Neural crest cell (in vitro differentiated cells): ENCODE results near the gene SORBS2. TPM values are rescaled to one million over a fixed set of nuclear protein-coding genes. Genes with fewer than 3 reads are reported as not detected.
A peak's percentile ranks its signal among the peaks of the same experiment; 100 is the strongest.

Source experiments
- DNase-seq: peaks from one replicate; pipeline ENCODE4 v3.0.0; 2021; ENCODE audit warnings: low read depth, mixed read lengths, low spot score
- H3K27ac Mint-ChIP-seq: one replicate; pipeline ENCODE4 v1.8.0; 2021; ENCODE audit warnings: mild to moderate bottlenecking, mixed read lengths; ENCODE audit not compliant: unreplicated experiment
- H3K27me3 Mint-ChIP-seq: 2 replicates; pipeline ENCODE4 v1.8.0; 2021; ENCODE audit warnings: low read depth, mild to moderate bottlenecking, mixed read lengths
- H3K36me3 Mint-ChIP-seq: 2 replicates; pipeline ENCODE4 v1.8.0; 2021; ENCODE audit warnings: low read depth, mild to moderate bottlenecking, mixed read lengths
- H3K4me1 Mint-ChIP-seq: 2 replicates; pipeline ENCODE4 v1.8.0; 2021; ENCODE audit warnings: mixed read lengths
- H3K4me3 Mint-ChIP-seq: one replicate; pipeline ENCODE4 v1.8.0; 2021; ENCODE audit warnings: mild to moderate bottlenecking, mixed read lengths
- H3K9me3 Mint-ChIP-seq: 2 replicates; pipeline ENCODE4 v1.8.0; 2021; ENCODE audit warnings: mixed read lengths
- total RNA-seq: library from RNA; stranded (reverse); gene quantifications from 2 replicates; pipeline ENCODE4 v1.2.1, GENCODE V29; 2021
- TF ChIP-seq, protein P1 (sequence below): fragments of 200-600 bp; sonication (generic); conservative IDR thresholded peaks from 2 replicates; pipeline ENCODE4 v1.5.0; 2021; ENCODE audit warnings: antibody characterized with exemption, mild to moderate bottlenecking

Gene SORBS2
- total RNA-seq, 1 donor from 2014 or later, result 42.3 TPM

DNA sequence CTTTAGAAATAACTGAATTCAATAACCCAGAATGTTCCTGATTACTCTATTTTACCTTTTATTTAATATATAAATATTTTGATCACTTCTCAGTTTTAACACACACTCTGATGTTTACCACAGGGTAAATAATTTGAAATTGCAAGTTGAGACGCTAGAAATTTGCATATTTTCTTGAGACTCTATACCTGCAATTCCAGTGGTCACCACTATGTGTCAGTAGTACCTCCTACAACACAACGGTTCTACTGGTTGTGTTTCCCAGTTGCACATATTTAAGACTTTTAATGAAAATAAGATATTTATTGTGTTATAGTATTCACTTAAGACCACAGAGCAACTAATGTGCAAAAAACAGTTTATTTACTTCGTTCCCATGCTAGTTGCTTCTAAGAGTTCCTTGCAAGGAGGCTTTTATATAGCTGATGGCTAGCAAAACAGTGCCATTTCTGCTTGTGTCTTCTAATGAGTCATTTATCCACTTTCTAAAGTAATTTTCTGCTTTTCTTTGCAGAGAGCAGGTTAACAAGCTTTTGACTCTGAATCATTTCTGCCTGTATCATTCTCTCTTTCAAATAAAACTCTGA lies 177.8 kb downstream of the SORBS2 start:
- DNase-seq, result no peak
- Mint-ChIP-seq H3K4me1 (no peaks in the 10 kb centered on the region), H3K27me3 (no peaks in the 10 kb centered on the region), H3K9me3 (no peaks in the 10 kb centered on the region), H3K36me3 (peaks cover under 1% of the 10 kb centered on the region), H3K27ac (no peak overlapping the region), H3K4me3 (no peak overlapping the region)
- TF ChIP-seq, protein P1, sequence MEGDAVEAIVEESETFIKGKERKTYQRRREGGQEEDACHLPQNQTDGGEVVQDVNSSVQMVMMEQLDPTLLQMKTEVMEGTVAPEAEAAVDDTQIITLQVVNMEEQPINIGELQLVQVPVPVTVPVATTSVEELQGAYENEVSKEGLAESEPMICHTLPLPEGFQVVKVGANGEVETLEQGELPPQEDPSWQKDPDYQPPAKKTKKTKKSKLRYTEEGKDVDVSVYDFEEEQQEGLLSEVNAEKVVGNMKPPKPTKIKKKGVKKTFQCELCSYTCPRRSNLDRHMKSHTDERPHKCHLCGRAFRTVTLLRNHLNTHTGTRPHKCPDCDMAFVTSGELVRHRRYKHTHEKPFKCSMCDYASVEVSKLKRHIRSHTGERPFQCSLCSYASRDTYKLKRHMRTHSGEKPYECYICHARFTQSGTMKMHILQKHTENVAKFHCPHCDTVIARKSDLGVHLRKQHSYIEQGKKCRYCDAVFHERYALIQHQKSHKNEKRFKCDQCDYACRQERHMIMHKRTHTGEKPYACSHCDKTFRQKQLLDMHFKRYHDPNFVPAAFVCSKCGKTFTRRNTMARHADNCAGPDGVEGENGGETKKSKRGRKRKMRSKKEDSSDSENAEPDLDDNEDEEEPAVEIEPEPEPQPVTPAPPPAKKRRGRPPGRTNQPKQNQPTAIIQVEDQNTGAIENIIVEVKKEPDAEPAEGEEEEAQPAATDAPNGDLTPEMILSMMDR, result peak; percentile 76

DNA sequence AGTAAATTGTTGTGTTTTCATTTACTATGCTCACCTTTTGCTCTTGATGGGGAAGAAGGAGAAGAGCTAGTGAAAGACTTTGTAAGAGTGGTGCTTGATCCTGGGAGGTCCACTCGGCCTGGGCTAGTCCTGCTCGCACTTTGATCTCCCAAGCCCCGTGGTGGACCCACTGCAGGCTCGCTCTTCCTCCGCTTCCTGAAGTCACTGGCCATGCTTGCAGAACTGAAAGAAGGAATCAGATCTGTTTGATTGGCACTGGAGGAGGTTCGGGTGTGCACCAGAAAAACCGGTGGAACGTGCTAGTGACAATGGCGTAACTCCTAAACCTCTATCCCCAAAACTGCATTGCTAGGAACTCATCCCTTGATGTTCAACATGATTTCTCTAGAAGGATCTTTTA lies 185.2 kb downstream of the SORBS2 start:
- H3K27me3 Mint-ChIP-seq, result no peaks in the 10 kb centered on the region
- peak overlapping the region; percentile 83 for H3K27ac Mint-ChIP-seq
- peaks cover 26% of the 10 kb centered on the region for H3K36me3 Mint-ChIP-seq

DNA sequence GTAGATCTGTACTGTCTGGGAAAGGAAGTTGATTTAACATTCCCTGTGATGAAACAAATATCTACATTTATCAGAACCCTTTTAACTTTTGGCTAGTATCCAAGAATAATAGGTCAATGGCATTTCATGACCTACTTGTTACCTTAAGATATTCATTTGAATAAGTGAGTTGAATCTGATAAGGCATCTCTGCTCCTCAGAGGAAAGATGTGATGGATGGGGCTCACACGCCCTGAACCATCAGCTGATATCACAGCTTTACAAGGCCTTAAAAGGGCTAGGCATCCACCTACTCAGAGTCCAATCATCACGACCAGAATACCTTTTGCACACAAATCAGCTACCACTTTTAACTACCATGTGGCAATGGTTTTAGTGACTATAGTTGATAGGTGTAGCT lies 186.5 kb downstream of the SORBS2 start:
- no peak for DNase-seq
- peaks cover 6% of the 10 kb centered on the region for H3K9me3 Mint-ChIP-seq
- no peak overlapping the region for H3K4me3 Mint-ChIP-seq
- H3K27me3 Mint-ChIP-seq, result no peaks in the 10 kb centered on the region
- peaks cover 26% of the 10 kb centered on the region for H3K36me3 Mint-ChIP-seq
- no peak overlapping the region for H3K27ac Mint-ChIP-seq
- no peaks in the 10 kb centered on the region for H3K4me1 Mint-ChIP-seq
- TF ChIP-seq, protein P1, result no peak

More for the DNA sequence above, 185.2 kb downstream of the SORBS2 start:
- no peak for DNase-seq
- TF ChIP-seq, protein P1, result no peak
- peaks cover 6% of the 10 kb centered on the region for H3K9me3 Mint-ChIP-seq
- no peaks in the 10 kb centered on the region for H3K4me1 Mint-ChIP-seq
- no peak overlapping the region for H3K4me3 Mint-ChIP-seq

DNA sequence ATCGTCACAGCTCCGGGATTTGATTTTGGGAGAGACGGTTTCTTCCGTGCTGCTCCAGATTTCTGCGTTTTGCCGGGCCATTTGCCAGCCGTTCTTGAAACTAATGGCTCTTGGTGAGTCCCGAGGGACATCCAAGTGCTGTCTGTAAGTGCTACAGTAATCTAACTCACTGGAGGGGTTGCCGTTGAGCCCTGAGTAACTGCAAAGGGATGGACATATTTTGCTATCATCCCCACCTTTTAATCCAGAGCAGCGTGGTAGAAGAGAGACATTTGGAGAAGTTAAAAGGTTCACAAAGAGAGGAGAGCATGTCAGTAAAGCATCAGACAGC lies 187.8 kb downstream of the SORBS2 start:
- no peaks in the 10 kb centered on the region for H3K4me1 Mint-ChIP-seq
- H3K27me3 Mint-ChIP-seq, result no peaks in the 10 kb centered on the region
- DNase-seq, result no peak
- no peak overlapping the region for H3K4me3 Mint-ChIP-seq
- peaks cover 6% of the 10 kb centered on the region for H3K9me3 Mint-ChIP-seq
- H3K27ac Mint-ChIP-seq, result no peak overlapping the region
- peaks cover 26% of the 10 kb centered on the region for H3K36me3 Mint-ChIP-seq
- TF ChIP-seq, protein P1, result no peak

DNA sequence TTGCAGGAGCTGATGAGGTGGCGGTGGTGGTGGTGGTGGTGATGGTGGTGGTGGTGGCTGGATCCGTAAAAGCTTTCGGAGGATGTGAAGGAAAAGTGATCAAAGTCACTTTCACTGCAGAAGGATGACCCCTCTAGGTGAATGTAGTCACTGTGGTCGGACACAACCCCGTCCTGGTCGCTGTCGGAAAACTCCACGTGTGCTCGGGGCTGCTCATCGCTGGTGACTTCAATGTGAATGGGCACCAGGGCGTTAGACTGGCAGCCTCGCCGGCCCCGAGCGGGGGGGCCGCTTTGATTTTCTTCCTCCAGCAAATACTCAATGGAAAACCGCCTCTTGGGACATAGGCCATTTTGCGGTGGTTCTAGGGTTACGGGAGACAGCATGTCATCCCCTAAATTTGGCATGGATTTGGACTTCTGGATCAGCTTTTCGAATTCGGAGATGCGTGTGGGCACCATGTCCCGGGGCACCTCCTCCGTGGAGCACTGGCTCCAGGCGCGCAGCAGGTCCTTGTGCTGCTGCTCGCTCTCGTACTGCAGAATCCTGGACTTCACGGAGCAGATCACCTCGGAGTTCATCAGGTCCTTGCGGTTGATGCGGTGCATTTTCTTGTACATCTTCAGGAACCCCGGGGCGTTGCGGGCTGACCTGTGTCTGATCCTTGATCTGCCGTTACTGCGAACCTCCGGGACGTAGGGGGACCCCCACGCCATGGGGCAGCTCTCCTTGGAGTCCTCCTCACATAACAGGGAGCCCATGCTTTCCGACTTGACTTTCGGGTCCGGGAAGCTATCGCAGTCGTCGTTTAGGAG lies 188.3 kb downstream of the SORBS2 start:
- DNase-seq, result no peak
- TF ChIP-seq, protein P1, result no peak
- H3K4me1 Mint-ChIP-seq, result no peaks in the 10 kb centered on the region
- peaks cover 21% of the 10 kb centered on the region for H3K36me3 Mint-ChIP-seq
- H3K9me3 Mint-ChIP-seq, result peaks cover 6% of the 10 kb centered on the region
- H3K27ac Mint-ChIP-seq, result no peak overlapping the region
- no peak overlapping the region for H3K4me3 Mint-ChIP-seq
- no peaks in the 10 kb centered on the region for H3K27me3 Mint-ChIP-seq
